Epithelial cell of proximal tubule (primary cell): ENCODE data around the gene TRH. TPM values are rescaled to one million over a fixed set of nuclear protein-coding genes. Genes with fewer than 3 reads are reported as not detected.

ENCODE experiments used
- DNase-seq: peaks from one replicate; pipeline ENCODE4 v3.0.0-alpha.2; 2011; ENCODE audit warnings: low read depth
- H3K4me3 ChIP-seq: 2 replicates; pipeline ENCODE4 v1.5.1; 2011; ENCODE audit warnings: low read depth, mild to moderate bottlenecking, low read length
- total RNA-seq: library from RNA; depleted of rRNA; stranded (reverse); fragments of >200 nt; gene quantifications from 2 replicates; pipeline ENCODE4 v1.2.3, GENCODE V29; 2015
- TF ChIP-seq, protein P1 (sequence below): conservative IDR thresholded peaks from 2 replicates; pipeline ENCODE4 v1.5.1; 2012; ENCODE audit warnings: low read depth, mild to moderate bottlenecking, low read length

The TRH gene
- total RNA-seq, 1 donor from 2014 or later, result not detected

GRCh38 chr3:129950318-129951046 is 24.0 kb upstream of the TRH start:
- no peak for DNase-seq
- H3K4me3 ChIP-seq, result no peak overlapping the region
- TF ChIP-seq, protein P1, sequence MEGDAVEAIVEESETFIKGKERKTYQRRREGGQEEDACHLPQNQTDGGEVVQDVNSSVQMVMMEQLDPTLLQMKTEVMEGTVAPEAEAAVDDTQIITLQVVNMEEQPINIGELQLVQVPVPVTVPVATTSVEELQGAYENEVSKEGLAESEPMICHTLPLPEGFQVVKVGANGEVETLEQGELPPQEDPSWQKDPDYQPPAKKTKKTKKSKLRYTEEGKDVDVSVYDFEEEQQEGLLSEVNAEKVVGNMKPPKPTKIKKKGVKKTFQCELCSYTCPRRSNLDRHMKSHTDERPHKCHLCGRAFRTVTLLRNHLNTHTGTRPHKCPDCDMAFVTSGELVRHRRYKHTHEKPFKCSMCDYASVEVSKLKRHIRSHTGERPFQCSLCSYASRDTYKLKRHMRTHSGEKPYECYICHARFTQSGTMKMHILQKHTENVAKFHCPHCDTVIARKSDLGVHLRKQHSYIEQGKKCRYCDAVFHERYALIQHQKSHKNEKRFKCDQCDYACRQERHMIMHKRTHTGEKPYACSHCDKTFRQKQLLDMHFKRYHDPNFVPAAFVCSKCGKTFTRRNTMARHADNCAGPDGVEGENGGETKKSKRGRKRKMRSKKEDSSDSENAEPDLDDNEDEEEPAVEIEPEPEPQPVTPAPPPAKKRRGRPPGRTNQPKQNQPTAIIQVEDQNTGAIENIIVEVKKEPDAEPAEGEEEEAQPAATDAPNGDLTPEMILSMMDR, result no peak

DNA sequence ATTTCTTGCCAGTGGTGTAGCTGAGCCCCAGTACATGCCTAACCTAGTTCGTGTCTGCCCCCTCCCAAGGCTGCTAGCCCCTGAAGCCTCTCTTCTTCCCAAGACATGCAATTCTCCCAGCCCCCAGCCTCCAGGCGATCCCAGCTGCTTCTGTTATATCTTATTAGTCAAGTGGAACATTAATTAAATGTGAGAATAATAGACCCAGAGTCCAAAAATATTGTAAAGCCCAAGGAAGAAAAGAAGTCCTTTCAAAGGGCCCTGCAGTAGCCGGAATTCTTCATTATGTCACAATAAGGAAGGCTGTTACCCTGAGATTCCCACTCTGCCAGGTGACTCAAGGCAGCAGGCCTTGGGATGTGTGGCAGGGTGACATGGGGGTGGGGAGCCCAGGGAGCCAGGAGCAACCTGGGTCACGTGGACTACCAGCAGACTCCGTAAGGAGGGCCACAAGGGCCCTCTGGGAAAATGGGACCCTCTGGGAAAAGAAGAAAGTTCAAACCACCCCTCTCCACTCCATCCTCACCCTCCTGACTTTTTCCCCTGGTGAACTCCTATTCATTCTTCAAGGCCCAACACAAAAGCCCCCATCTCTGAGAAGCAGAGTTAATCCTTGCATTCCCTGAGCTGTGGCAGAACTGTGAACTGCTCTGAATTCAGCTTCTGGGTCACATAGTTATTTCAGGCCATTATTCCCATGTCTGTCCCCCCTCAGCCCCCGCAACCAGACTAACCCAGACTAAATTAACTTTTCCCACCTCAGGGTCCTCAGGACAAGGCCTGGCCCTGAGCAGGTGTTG is 21.8 kb upstream of the TRH start:
- H3K4me3 ChIP-seq, result no peak overlapping the region
- DNase-seq, result no peak
- TF ChIP-seq, protein P1, result no peak

DNA sequence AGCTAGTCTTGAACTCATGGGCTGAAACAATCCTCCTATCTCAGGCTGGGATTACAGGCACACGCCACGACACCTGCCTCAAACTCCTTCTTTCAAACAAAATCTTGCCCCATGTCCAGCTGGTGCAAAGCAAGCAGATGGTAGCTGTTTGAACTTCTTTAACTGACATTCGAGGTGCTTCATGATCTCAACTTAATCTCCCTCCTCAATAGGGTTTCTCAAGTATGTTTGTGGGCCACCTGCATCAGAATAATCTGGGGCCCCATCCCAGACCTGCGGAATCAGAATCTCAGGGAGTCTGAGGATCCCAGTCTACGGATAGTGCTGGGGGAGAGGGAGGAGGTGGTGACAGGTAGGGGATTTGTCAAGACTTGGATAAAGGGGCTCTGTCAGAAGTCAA is 20.9 kb upstream of the TRH start:
- TF ChIP-seq, protein P1, result no peak
- H3K4me3 ChIP-seq, result no peak overlapping the region
- DNase-seq, result no peak

GRCh38 chr3:129954514-129954913 is 20.0 kb upstream of the TRH start:
- DNase-seq, result no peak

GRCh38 chr3:129956936-129957335 is 17.6 kb upstream of the TRH start:
- no peak overlapping the region for H3K4me3 ChIP-seq
- no peak for DNase-seq
- TF ChIP-seq, protein P1, result no peak

More at GRCh38 chr3:129954514-129954913, 20.0 kb upstream of the TRH start:
- H3K4me3 ChIP-seq, result no peak overlapping the region
- TF ChIP-seq, protein P1, result no peak

GRCh38 chr3:129958755-129959154 is 15.8 kb upstream of the TRH start:
- no peak for DNase-seq
- H3K4me3 ChIP-seq, result no peak overlapping the region
- TF ChIP-seq, protein P1, result no peak
